GM20000 (cell line): ENCODE measurements around the gene SLC25A45.
A peak's percentile ranks its signal among the peaks of the same experiment; 100 is the strongest.

Experiments
- DNase-seq: peaks from one replicate; pipeline ENCODE4 v3.0.0; 2012; ENCODE audit warnings: low spot score
- TF ChIP-seq, protein P1 (sequence below): IDR thresholded peaks from 2 replicates; pipeline ENCODE4 v1.5.1; 2012; ENCODE audit warnings: mild to moderate bottlenecking, control low read depth; ENCODE audit errors: extremely low read depth, missing control alignments

Gene SLC25A45

DNA sequence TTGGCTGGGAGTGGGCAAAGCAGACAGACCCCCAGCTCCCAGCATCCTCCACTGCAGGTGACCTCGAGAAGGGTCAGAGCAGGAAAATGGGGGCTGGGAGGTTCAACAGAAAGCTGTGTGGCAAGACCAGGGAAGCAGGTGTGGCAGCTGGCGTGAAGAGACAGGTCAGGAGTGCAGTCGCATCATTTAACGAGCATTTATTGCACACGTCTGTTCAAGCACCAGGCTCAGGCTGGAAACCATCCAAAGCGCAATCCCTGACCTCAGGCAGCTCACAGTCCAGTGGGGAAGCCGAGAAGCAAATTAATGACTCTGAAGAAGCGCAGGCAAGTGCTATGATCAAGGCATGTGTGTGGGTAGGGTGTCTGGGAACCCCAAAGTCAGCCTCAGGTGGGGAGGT lies 7.4 kb downstream of the SLC25A45 start:
- no peak for DNase-seq
- TF ChIP-seq, protein P1, sequence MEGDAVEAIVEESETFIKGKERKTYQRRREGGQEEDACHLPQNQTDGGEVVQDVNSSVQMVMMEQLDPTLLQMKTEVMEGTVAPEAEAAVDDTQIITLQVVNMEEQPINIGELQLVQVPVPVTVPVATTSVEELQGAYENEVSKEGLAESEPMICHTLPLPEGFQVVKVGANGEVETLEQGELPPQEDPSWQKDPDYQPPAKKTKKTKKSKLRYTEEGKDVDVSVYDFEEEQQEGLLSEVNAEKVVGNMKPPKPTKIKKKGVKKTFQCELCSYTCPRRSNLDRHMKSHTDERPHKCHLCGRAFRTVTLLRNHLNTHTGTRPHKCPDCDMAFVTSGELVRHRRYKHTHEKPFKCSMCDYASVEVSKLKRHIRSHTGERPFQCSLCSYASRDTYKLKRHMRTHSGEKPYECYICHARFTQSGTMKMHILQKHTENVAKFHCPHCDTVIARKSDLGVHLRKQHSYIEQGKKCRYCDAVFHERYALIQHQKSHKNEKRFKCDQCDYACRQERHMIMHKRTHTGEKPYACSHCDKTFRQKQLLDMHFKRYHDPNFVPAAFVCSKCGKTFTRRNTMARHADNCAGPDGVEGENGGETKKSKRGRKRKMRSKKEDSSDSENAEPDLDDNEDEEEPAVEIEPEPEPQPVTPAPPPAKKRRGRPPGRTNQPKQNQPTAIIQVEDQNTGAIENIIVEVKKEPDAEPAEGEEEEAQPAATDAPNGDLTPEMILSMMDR, result no peak

DNA sequence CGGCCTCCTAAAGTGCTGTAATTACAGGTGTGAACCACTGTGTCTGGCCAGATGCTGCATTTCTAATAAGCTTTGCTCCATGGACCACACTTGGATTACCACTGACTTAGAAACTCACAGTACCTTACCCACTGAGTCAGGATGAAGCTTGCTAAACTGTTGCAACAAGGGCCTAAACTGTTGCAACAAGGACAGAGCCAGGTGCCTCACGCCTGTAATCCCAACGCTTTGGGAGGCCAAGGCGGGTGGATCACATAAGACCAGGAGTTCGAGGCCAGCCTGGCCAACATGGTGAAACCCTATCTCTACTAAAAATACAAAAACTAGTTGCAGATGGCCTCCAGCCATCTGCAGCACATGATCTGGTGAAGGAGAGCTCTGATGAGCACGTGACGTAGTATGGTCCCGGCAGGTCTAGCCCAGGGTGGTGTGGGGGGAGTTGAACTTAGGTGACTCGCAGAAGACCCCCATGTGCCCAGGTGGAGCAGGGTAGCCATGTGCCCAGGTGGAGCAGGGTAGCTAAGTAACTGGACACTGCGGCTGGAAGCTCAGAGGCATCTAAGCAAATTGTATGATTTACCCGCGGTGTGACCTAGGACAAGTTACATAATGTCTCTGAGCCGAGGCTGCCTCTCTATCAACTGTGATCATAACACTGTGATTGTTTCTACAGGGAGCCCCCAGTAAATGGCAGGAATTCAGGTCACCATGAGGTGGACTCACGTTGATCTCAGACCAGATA lies 8.4 kb downstream of the SLC25A45 start:
- TF ChIP-seq, protein P1, result no peak

DNA sequence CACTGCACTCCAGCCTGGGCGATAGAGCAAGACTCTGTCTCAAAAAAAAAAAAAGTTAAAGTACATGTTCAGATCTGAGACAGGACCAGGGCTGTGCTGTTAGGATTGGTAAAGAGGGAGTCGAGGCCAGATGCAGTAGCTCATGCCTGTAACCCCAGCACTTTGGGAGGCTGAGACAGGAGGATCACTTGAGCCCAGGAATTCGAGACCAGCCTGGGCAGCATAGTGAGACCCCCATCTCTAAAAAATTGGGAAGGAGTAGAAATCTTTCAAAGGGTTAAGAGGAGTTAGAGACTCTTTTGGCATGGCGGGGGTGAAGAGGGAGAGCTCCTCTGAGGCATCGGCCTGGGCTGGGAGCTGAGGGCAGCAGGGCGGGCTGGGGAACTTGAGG lies 11.8 kb downstream of the SLC25A45 start:
- DNase-seq, result no peak
- TF ChIP-seq, protein P1, result no peak

More for the DNA sequence above, 8.4 kb downstream of the SLC25A45 start:
- no peak for DNase-seq

DNA sequence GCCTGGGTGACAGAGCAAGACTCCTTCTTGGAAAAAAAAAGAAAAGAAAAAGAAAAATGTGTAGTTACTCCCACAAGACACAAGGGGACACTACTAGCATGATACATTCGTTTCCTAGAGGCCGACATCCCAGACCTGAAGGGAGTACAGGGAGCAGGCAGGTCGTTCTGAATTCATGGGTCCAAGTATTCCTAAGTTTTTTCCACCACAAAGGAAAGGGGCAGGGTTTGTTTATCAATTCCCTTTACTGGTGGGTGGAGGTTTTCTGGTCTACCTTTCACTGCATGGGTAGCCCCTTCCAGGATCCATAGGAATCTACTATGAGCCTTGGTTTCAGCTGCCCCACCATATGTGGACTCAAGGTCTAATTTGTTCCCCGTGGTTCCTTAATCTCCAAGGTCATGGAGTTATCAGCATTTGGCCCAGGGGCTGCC lies 16.1 kb downstream of the SLC25A45 start:
- TF ChIP-seq, protein P1, result peak; percentile 31
- DNase-seq, result peak; percentile 84

DNA sequence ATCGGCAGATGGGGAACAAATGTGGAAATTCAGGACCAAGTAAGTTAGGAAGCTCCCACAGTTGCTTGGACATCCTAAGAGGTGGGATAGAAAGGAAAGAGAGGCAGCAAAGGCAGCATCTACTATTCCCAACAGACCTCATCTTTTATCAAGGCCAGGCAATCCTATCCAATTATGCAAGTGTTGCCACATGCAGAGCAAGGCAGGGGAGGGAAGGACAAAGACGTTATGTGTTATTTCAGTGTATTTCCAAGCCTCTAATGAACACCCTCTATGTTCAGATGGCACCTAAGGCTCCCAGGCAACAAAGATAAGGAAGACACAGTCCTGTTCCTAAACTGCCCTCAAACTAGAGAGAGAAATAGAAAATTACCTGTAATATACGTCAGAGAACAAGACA lies 18.7 kb downstream of the SLC25A45 start:
- TF ChIP-seq, protein P1, result no peak
- DNase-seq, result no peak

DNA sequence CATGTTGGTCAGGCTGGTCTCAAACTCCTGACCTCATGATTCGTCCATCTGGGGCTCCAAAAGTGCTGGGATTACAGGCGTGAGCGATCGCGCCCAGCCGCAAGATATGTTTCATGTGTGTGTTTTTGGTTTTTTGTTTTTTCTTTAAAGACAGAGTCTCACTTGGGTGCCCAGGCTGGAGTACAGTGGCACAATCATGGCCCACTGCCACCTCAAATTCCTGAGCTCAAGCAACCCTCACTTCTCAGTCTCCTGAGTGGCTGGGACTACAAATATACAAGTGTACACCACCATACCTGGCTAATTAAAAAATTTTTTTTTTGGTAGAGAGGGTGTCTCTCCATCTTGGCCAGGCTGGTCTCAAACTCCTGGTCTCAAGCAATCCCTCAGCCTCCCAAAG lies 19.5 kb downstream of the SLC25A45 start:
- TF ChIP-seq, protein P1, result no peak
- no peak for DNase-seq

DNA sequence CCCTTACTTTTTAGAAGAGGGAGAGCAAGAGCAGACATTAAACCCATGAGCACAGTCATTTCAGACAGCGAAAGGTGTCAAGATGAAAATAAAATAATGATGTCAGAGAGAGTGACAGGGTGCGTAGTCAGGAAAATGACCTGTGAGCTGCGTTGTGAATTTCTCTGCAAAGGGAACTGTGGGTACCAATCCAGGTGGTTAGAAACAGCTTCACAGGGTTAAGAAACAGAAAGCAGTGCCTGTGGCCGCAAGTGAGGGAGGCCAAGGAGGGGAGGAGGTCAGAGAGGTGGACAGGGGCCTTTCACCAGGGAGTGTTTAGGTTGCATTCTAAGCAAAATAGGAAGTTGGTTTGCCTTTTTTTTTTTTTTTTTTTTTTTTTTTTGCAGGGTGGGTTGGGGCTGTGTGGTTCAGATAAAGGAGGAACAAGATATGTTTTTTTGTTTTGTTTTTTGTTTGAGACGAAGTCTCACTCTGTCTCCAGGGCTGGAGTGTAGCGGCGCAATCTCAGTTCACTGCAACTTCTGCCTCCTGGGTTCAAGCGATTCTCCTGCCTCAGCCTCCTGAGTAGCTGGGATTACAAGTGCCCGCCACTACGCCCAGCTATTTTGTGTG lies 20.0 kb downstream of the SLC25A45 start:
- DNase-seq, result peak; percentile 77
- TF ChIP-seq, protein P1, result no peak
